Gastrocnemius medialis (tissue), 4 donors: ENCODE measurements around the gene C1QA. TPM values are rescaled to one million over a fixed set of nuclear protein-coding genes. Genes with fewer than 3 reads are reported as not detected.

Experiments
- ATAC-seq, 2 donors: fragments of 150-250 bp; one replicate each; pipeline ENCODE4 v1.9.1; 2016
- DNase-seq, 2 donors: peaks; one replicate each; pipeline ENCODE4 v3.0.0-alpha.2; 2019
- H3K27ac ChIP-seq, 4 donors: fragments of 200-600 bp; sonication (generic); 1 replicate in 1 of 4; 2 replicates in 3 of 4; pipeline ENCODE4 v1.5.1; 2016 to 2018; ENCODE audit warnings: mild to moderate bottlenecking in 2 of 4, moderate library complexity in 1 of 4
- H3K27me3 ChIP-seq, 3 donors: fragments of 200-600 bp; sonication (generic) in 2 of 3; 1 replicate in 1 of 3; 2 replicates in 2 of 3; pipeline versions ENCODE4 v1.5.1 to v1.6.0; 2016 to 2019; ENCODE audit warnings: mild to moderate bottlenecking in 1 of 3, moderate library complexity in 1 of 3
- H3K36me3 ChIP-seq, 2 donors: fragments of 200-600 bp; sonication (generic) in 1 of 2; one replicate each; pipeline ENCODE4 v1.5.1; 2017 to 2018
- H3K4me1 ChIP-seq, 2 donors: fragments of 200-600 bp; sonication (generic) in 1 of 2; one replicate each; pipeline ENCODE4 v1.5.1; 2016 to 2017; ENCODE audit warnings: mild to moderate bottlenecking in 2 of 2
- H3K4me3 ChIP-seq, 4 donors: fragments of 200-600 bp; sonication (generic) in 3 of 4; 1 replicate in 1 of 4; 2 replicates in 3 of 4; pipeline ENCODE4 v1.5.1; 2016 to 2019; ENCODE audit warnings: mild to moderate bottlenecking in 2 of 4
- H3K9me3 ChIP-seq, 3 donors: fragments of 200-600 bp; sonication (generic) in 2 of 3; 1 replicate in 1 of 3; 2 replicates in 2 of 3; pipeline ENCODE4 v1.5.1; 2016 to 2019
- CTCF ChIP-seq, 5 experiments: fragments of 450-650 bp in 3 of 5; fragments of 200-600 bp in 2 of 5; sonication (generic) in 2 of 5; IDR thresholded peaks in 4 of 5; conservative IDR thresholded peaks in 1 of 5; 1 replicate in 4 of 5; 2 replicates in 1 of 5; pipeline ENCODE4 v1.5.1; 2016 to 2019; ENCODE audit warnings: antibody characterized with exemption in 5 of 5, mild to moderate bottlenecking in 3 of 5, moderate library complexity in 3 of 5
- POLR2A ChIP-seq, 2 donors: fragments of 450-650 bp; IDR thresholded peaks; one replicate each; pipeline ENCODE4 v1.6.1; 2017; ENCODE audit warnings: antibody characterized with exemption in 2 of 2, mild to moderate bottlenecking in 2 of 2, moderate library complexity in 2 of 2
- in situ Hi-C, 4 donors: fragments of 200-750 bp; cut with MboI; loops; one replicate each; pipeline versions ENCODE4 v1.15.0 to v1.8.0; 2017; ENCODE audit warnings: low sequenced_read_pairs in 4 of 4
- intact Hi-C: fragments of 100-400 bp; cut with DNase I; formaldehyde crosslinking; loops from one replicate; pipeline ENCODE4 v1.15.1; 2023; ENCODE audit warnings: low total_unique reads
- total RNA-seq, 4 donors: library from RNA; depleted of rRNA; stranded (reverse); fragments of >200 nt; gene quantifications; one replicate each; pipeline versions ENCODE4 v1.1.0 to v1.2.3, GENCODE V29; 2016

The C1QA gene
- total RNA-seq, 4 donors from 2014 or later, result 14.3 to 64.4 (median 33.0) TPM

- Histone ChIP-seq H3K27ac (no peak overlapping the region), H3K27me3 (no peaks in the 10 kb centered on the region), H3K4me3 (peak overlapping the region in 1 of 4 donors; percentile 32), H3K4me1 (no peaks in the 10 kb centered on the region), H3K9me3 (no peaks in the 10 kb centered on the region), H3K36me3 (no peaks in the 10 kb centered on the region)
- ATAC-seq, result no peak
- TF ChIP-seq POLR2A (IDR thresholded peaks at IDR 0.05), result no peak
- TF ChIP-seq CTCF (IDR thresholded peaks at IDR 0.05 in 4 of 5, conservative IDR thresholded peaks at IDR 0.05 in 1 of 5), result no peak
- no peak for DNase-seq
- in situ Hi-C loops (loop anchor here (5.0 to 25.0 kb wide), 4 partner anchors 222 to 532 kb away; no protein-coding TSS in a partner anchor), intact Hi-C loops (no loop called here)
Measured at GRCh38 chr1:22643928-22644327, 7.5 kb downstream of the C1QA start.

- Histone ChIP-seq H3K4me3 (no peak overlapping the region), H3K4me1 (no peaks in the 10 kb centered on the region), H3K27me3 (peaks cover 0 to 2% (median 0%) of the 10 kb centered on the region in 3 donors), H3K36me3 (no peaks in the 10 kb centered on the region), H3K9me3 (no peaks in the 10 kb centered on the region), H3K27ac (no peak overlapping the region)
- DNase-seq (peak in 1 of 2 donors; percentile 23), ATAC-seq (no peak)
- intact Hi-C loops, result no loop called here
- in situ Hi-C loops, result loop anchor here in 3 of 4 donors (10.0 to 25.0 kb wide), 2 partner anchors 231 to 534 kb away; no protein-coding TSS in a partner anchor
- TF ChIP-seq CTCF (IDR thresholded peaks at IDR 0.05 in 4 of 5, conservative IDR thresholded peaks at IDR 0.05 in 1 of 5) (no peak), POLR2A (IDR thresholded peaks at IDR 0.05) (no peak)
Measured at GRCh38 chr1:22645931-22646330, 9.5 kb downstream of the C1QA start.

GRCh38 chr1:22646384-22646783, 10.0 kb downstream of the C1QA start:
- Histone ChIP-seq H3K27ac (no peak overlapping the region), H3K27me3 (peaks cover 0 to 2% (median 0%) of the 10 kb centered on the region in 3 donors), H3K36me3 (no peaks in the 10 kb centered on the region), H3K4me1 (no peaks in the 10 kb centered on the region), H3K9me3 (no peaks in the 10 kb centered on the region), H3K4me3 (no peak overlapping the region)
- intact Hi-C loops, result no loop called here
- TF ChIP-seq POLR2A (IDR thresholded peaks at IDR 0.05), result no peak
- no peak for TF ChIP-seq CTCF (IDR thresholded peaks at IDR 0.05 in 4 of 5, conservative IDR thresholded peaks at IDR 0.05 in 1 of 5)
- no peak for ATAC-seq
- DNase-seq, result no peak
- in situ Hi-C loops, result loop anchor here in 3 of 4 donors (10.0 to 25.0 kb wide), 2 partner anchors 232 to 534 kb away; no protein-coding TSS in a partner anchor

GRCh38 chr1:22650089-22650693, 13.8 kb downstream of the C1QA start:
- H3K36me3 ChIP-seq, result no peaks in the 10 kb centered on the region
- ATAC-seq (no peak), DNase-seq (no peak)
- H3K27me3 ChIP-seq, result peaks cover 9 to 10% (median 9%) of the 10 kb centered on the region in 3 donors
- no peak overlapping the region for H3K4me3 ChIP-seq
- H3K9me3 ChIP-seq, result no peaks in the 10 kb centered on the region
- no peak for TF ChIP-seq CTCF (IDR thresholded peaks at IDR 0.05 in 4 of 5, conservative IDR thresholded peaks at IDR 0.05 in 1 of 5)
- TF ChIP-seq POLR2A (IDR thresholded peaks at IDR 0.05), result no peak
- intact Hi-C loops, result no loop called here
- in situ Hi-C loops, result no loop called here
- H3K4me1 ChIP-seq, result no peaks in the 10 kb centered on the region
- no peak overlapping the region for H3K27ac ChIP-seq
